ENCODE results near the gene TSPAN3. TPM values are rescaled to one million over a fixed set of nuclear protein-coding genes. Genes with fewer than 3 reads are reported as not detected.

Gene TSPAN3
- polyA plus RNA-seq, 1 donor (not counting 4 experiments of a cell fraction or from before 2014, with no cell fraction given), result 181 TPM

DNA sequence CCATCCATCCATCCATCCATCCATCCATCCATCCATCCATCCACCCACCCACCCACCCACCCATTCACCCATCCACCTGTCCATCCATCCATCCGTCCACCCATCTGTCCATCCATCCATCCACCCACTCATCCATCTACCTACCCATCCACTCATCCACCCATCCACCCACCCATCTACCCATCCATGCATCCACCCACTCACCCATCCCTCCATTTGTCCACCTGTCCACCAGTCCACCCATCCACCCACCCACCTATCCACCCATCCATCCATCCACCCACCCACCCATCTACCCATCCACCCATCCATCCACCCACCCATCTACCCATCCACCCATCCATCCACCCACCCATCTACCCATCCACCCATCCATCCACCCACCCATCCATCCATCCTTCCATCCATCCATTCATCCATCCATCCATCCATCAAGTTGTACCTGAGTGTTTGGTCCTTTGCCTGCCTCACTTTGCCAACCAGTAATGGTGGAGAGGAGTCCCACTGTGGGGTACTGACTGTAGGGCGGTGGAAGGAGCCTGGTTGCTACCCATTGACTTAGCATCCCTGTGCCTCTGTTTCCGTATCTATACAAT lies 58.7 kb downstream of the TSPAN3 start:
- no peak overlapping the region for H3K9ac ChIP-seq (ENCODE audit: control insufficient read depth, extremely low read depth, insufficient read depth, low read length)
- peaks cover 10% of the 10 kb centered on the region for H3K4me1 ChIP-seq (ENCODE audit: control insufficient read depth, extremely low read depth, insufficient read depth, low read length)
- no peak overlapping the region for H3K27ac ChIP-seq (ENCODE audit: control insufficient read depth, insufficient read depth, low read length)
- no peak overlapping the region for H2AFZ ChIP-seq (ENCODE audit: control insufficient read depth, low read length)
- no peaks in the 10 kb centered on the region for H3K9me3 ChIP-seq (ENCODE audit: control insufficient read depth, low read depth, low read length)
- no peaks in the 10 kb centered on the region for H3K27me3 ChIP-seq (ENCODE audit: control insufficient read depth, extremely low read depth, insufficient read depth, low read length)
- H3K9me1 ChIP-seq (ENCODE audit: control insufficient read depth, extremely low read depth, insufficient read depth, low read length), result peaks cover 3% of the 10 kb centered on the region
- H3K4me2 ChIP-seq (ENCODE audit: control insufficient read depth, extremely low read depth, insufficient read depth, low read depth, low read length), result no peak overlapping the region
- peaks cover 7% of the 10 kb centered on the region for H3K79me2 ChIP-seq (ENCODE audit: control insufficient read depth, insufficient read depth, low read length)
- no peak overlapping the region for H3K4me3 ChIP-seq (ENCODE audit: control insufficient read depth in 2 of 3, extremely low read depth in 1 of 3, insufficient read depth in 2 of 3, low read depth in 1 of 3, low read length in 3 of 3)
- TF ChIP-seq, protein P1, sequence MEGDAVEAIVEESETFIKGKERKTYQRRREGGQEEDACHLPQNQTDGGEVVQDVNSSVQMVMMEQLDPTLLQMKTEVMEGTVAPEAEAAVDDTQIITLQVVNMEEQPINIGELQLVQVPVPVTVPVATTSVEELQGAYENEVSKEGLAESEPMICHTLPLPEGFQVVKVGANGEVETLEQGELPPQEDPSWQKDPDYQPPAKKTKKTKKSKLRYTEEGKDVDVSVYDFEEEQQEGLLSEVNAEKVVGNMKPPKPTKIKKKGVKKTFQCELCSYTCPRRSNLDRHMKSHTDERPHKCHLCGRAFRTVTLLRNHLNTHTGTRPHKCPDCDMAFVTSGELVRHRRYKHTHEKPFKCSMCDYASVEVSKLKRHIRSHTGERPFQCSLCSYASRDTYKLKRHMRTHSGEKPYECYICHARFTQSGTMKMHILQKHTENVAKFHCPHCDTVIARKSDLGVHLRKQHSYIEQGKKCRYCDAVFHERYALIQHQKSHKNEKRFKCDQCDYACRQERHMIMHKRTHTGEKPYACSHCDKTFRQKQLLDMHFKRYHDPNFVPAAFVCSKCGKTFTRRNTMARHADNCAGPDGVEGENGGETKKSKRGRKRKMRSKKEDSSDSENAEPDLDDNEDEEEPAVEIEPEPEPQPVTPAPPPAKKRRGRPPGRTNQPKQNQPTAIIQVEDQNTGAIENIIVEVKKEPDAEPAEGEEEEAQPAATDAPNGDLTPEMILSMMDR (optimal IDR thresholded peaks at IDR 0.05 in 1 of 3, IDR thresholded peaks at IDR 0.05 in 1 of 3, conservative IDR thresholded peaks at IDR 0.05 in 1 of 3; ENCODE audit: extremely low read depth in 1 of 3, insufficient read depth in 2 of 3, low read length in 3 of 3), result no peak
- TF ChIP-seq EZH2 (IDR thresholded peaks at IDR 0.05; ENCODE audit: low read length), result no peak
- DNase-seq (ENCODE audit: low read depth, low spot score) (no peak), FAIRE-seq (no peak)
- H4K20me1 ChIP-seq (ENCODE audit: control insufficient read depth, extremely low read depth, insufficient read depth, low read length), result no peaks in the 10 kb centered on the region
- dilution Hi-C loops (cut with MboI; ENCODE audit: extremely low pct_ligation_motif_present, low sequenced_read_pairs), result no loop called here
- no peaks in the 10 kb centered on the region for H3K36me3 ChIP-seq (ENCODE audit: control insufficient read depth in 2 of 2, extremely low read depth in 1 of 2, insufficient read depth in 2 of 2, low read length in 2 of 2)

DNA sequence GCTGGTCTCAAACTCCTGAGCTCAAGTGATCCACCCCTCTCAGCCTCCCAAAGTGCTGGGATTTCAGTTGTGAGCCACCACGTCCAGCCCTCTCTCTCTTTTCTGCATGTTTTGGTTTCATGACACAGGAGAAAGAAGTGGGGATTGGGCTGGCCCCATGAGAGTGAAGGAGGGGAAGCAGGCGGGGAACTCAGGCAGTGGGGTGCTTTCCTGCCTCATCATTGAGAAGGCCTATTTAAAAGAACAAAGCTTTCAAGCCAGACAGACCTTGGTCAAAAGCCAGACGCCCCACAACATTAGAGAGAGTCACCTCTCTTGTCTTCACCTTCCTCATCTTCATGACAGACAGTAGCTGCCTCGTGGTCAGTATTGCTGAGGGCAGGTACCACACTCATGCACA lies 60.1 kb downstream of the TSPAN3 start:
- H4K20me1 ChIP-seq (ENCODE audit: control insufficient read depth, extremely low read depth, insufficient read depth, low read length), result no peaks in the 10 kb centered on the region
- no peak for DNase-seq (ENCODE audit: low read depth, low spot score)
- H3K27me3 ChIP-seq (ENCODE audit: control insufficient read depth, extremely low read depth, insufficient read depth, low read length), result no peaks in the 10 kb centered on the region
- no peak overlapping the region for H3K4me2 ChIP-seq (ENCODE audit: control insufficient read depth, extremely low read depth, insufficient read depth, low read depth, low read length)
- peaks cover 10% of the 10 kb centered on the region for H3K4me1 ChIP-seq (ENCODE audit: control insufficient read depth, extremely low read depth, insufficient read depth, low read length)
- H3K36me3 ChIP-seq (ENCODE audit: control insufficient read depth in 2 of 2, extremely low read depth in 1 of 2, insufficient read depth in 2 of 2, low read length in 2 of 2), result no peaks in the 10 kb centered on the region
- H3K9ac ChIP-seq (ENCODE audit: control insufficient read depth, extremely low read depth, insufficient read depth, low read length), result no peak overlapping the region
- dilution Hi-C loops (cut with MboI; ENCODE audit: extremely low pct_ligation_motif_present, low sequenced_read_pairs), result no loop called here
- no peak overlapping the region for H2AFZ ChIP-seq (ENCODE audit: control insufficient read depth, low read length)
- no peak for FAIRE-seq
- peaks cover 3% of the 10 kb centered on the region for H3K9me1 ChIP-seq (ENCODE audit: control insufficient read depth, extremely low read depth, insufficient read depth, low read length)
- peaks cover 7% of the 10 kb centered on the region for H3K79me2 ChIP-seq (ENCODE audit: control insufficient read depth, insufficient read depth, low read length)
- no peaks in the 10 kb centered on the region for H3K9me3 ChIP-seq (ENCODE audit: control insufficient read depth, low read depth, low read length)
- TF ChIP-seq, protein P1 (optimal IDR thresholded peaks at IDR 0.05 in 1 of 3, IDR thresholded peaks at IDR 0.05 in 1 of 3, conservative IDR thresholded peaks at IDR 0.05 in 1 of 3; ENCODE audit: extremely low read depth in 1 of 3, insufficient read depth in 2 of 3, low read length in 3 of 3), result no peak
- TF ChIP-seq EZH2 (IDR thresholded peaks at IDR 0.05; ENCODE audit: low read length), result no peak
- no peak overlapping the region for H3K4me3 ChIP-seq (ENCODE audit: control insufficient read depth in 2 of 3, extremely low read depth in 1 of 3, insufficient read depth in 2 of 3, low read depth in 1 of 3, low read length in 3 of 3)
- no peak overlapping the region for H3K27ac ChIP-seq (ENCODE audit: control insufficient read depth, insufficient read depth, low read length)

All from keratinocyte (primary cell).